22Rv1 (cell line): Measurements from ENCODE around the gene ADAMTS3.

Experiments
- H3K27ac ChIP-seq: fragments of 450-650 bp; 2 replicates; pipeline ENCODE4 v1.5.1; 2017
- ZFX ChIP-seq: fragments of 450-650 bp; IDR thresholded peaks from 2 replicates; pipeline ENCODE4 v1.6.1; 2017; ENCODE audit warnings: antibody characterized with exemption, borderline replicate concordance
- TF ChIP-seq, protein P1 (sequence below): fragments of 450-650 bp; IDR thresholded peaks from 2 replicates; pipeline ENCODE4 v1.5.1; 2017; ENCODE audit warnings: mild to moderate bottlenecking

Gene ADAMTS3

GRCh38 chr4:72390409-72390808, 178.6 kb downstream of the ADAMTS3 start:
- H3K27ac ChIP-seq, result no peak overlapping the region
- TF ChIP-seq, protein P1, sequence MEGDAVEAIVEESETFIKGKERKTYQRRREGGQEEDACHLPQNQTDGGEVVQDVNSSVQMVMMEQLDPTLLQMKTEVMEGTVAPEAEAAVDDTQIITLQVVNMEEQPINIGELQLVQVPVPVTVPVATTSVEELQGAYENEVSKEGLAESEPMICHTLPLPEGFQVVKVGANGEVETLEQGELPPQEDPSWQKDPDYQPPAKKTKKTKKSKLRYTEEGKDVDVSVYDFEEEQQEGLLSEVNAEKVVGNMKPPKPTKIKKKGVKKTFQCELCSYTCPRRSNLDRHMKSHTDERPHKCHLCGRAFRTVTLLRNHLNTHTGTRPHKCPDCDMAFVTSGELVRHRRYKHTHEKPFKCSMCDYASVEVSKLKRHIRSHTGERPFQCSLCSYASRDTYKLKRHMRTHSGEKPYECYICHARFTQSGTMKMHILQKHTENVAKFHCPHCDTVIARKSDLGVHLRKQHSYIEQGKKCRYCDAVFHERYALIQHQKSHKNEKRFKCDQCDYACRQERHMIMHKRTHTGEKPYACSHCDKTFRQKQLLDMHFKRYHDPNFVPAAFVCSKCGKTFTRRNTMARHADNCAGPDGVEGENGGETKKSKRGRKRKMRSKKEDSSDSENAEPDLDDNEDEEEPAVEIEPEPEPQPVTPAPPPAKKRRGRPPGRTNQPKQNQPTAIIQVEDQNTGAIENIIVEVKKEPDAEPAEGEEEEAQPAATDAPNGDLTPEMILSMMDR, result no peak

DNA sequence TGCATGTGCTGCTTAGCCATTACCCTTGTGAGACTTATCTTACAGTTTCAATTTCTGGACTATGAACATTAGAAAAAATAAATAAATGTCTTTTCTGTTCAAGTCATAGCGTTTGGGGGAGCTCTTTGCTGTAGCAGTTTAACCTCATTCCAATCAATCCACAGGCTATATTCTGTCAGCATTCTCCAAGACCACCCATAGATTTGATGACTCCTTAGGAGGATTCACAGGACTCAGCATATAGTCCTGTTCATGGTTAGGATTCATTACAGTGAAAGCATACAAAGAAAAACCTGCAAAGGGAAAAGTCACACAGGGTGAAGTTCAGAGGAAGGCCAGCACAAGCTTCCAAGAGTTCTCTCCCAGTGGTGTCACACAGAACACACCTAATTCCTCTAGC, 180.5 kb downstream of the ADAMTS3 start:
- H3K27ac ChIP-seq, result no peak overlapping the region
- TF ChIP-seq ZFX, result no peak
- TF ChIP-seq, protein P1, result no peak

DNA sequence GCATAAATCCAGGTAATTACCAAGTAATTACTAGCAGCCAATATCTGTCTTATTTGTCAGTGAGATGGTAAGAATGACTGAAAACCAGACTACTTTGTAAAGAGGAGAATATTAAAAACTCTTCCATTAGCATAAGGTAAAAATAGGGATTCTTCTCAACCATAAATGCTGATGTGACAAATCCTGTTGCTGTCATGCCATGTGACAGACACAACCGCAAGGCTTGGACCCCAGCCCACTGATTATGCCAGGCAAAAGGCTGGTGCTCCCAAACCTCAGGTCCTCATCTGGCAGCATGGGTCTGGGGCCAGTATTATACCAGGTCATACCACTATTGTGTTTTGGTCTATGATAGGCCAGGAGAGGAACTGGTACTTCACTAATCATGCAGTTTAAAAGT, 181.1 kb downstream of the ADAMTS3 start:
- no peak overlapping the region for H3K27ac ChIP-seq
- TF ChIP-seq, protein P1, result no peak
- no peak for TF ChIP-seq ZFX

GRCh38 chr4:72383439-72383838, 185.6 kb downstream of the ADAMTS3 start:
- H3K27ac ChIP-seq, result no peak overlapping the region
- TF ChIP-seq ZFX, result no peak
- TF ChIP-seq, protein P1, result no peak

DNA sequence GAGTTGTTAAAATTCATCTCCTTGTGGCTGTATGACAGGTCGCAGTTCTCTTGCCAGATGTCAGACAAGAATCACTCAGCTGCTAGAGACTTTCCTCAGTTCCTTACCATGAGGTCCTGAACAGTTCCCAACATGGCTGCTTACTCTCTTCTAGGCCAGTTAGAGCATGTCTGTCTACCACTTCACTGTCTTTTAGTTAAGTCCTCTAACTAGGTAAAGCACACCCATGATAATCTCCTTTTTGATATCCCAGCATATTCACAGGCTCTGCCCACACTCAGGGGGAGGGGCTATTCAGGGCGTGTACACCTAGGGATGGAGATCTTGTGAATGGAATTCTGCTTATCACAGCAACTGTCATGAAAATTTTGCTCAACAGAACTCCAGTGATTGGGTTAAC, 190.1 kb downstream of the ADAMTS3 start:
- TF ChIP-seq, protein P1, result no peak
- TF ChIP-seq ZFX, result no peak
- no peak overlapping the region for H3K27ac ChIP-seq

GRCh38 chr4:72377491-72378194, 191.4 kb downstream of the ADAMTS3 start:
- no peak overlapping the region for H3K27ac ChIP-seq
- TF ChIP-seq, protein P1, result no peak
- TF ChIP-seq ZFX, result no peak

DNA sequence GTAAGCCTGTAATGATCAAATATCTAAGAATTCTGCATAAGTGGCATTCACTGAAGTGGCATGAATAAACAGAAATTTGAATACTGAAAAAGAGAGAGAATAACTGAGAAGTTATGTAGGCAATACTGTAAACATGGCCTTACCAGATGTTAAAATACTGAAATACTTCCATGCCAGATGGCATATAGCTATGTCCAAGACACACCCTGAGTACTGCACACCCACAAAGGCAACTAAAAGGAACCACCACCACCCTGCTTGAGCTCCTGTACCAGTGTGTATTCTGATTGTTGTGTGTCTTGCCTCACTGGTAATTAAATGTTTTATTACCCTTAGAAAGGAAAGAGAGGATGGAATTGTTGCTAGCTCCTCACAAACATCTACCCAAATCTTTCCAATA, 192.1 kb downstream of the ADAMTS3 start:
- H3K27ac ChIP-seq, result no peak overlapping the region
- TF ChIP-seq, protein P1, result no peak
- TF ChIP-seq ZFX, result no peak
